ENCODE measurements around the gene MRTFB. TPM values are rescaled to one million over a fixed set of nuclear protein-coding genes. Genes with fewer than 3 reads are reported as not detected.

The MRTFB gene
- total RNA-seq, 1 experiment from 2014 or later, result 7.6 TPM

DNA sequence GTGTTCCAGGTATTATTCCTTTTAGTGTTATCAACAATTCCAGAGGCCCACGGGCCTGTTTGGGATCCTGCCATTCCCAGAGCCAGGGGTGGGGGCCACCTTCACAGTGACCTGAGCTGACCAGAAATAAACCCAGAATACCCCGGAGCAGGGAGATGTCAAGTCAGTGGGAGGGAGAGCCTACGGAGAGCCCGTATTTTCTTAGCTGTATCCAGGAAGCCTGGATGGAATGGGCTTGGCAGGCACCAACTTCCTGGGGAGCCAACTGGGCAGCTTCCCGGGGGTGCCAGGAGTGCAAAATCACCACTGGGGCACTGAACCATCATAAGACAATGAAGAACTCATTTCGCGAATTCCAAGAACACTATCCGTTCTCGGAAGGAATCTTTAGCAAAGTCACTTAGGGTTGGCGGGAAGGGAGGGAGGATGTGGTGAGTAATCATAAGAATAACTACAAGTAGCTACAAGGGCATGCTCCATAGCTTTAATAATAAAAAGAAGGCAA lies 13.2 kb upstream of the MRTFB start:
- in situ Hi-C loops (cut with HindIII; ENCODE audit: low pct_unique_long_range_greater_than_20kb, low sequenced_read_pairs), result no loop called here
- no peak for DNase-seq (ENCODE audit: low read depth, low spot score)

DNA sequence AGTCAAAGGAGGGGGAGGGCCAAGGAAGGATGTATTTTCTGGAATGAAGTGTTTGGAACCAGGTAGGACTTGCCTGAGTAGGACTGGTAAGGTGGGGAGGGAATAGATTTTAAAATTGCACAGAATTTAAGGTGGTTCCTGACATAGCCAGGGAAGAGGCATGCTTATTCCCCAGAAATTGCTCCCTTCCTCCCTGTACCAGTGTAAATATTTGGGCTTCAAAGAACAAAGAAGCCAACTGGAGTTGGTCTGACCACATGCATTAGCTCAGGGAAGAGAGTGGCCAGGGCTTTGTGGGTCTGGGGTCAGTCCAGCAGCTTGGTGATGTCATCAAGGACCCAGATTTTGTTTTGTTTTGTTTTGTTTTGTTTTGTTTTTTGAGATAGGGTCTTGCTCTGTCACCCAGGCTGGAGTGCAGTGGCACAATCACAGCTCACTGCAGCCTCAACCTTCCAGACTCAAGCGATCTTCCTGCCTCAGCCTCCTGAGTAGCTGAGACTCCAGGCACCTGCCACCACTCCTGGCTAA lies 9.3 kb upstream of the MRTFB start:
- no peak for DNase-seq (ENCODE audit: low read depth, low spot score)
- in situ Hi-C loops (cut with HindIII; ENCODE audit: low pct_unique_long_range_greater_than_20kb, low sequenced_read_pairs), result no loop called here

DNA sequence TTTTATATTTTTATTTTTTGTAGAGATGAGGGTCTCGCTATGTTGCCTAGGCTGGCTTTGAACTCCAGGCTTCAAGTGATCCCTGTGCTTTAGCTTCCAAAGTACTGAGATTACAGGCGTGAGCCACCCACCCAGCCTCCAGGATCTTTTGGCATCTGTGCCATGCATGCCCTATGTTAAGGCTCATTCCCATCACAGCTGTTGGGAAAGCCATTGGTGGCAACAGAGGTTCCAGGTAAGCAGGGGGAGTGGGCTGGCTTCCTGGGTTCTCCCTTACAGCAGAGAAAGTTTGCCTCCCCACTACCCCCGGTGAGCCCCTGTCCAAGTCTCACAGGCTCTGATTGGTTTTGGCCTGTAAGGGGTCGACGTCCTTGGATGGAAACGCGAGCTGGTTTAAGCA lies 8.9 kb upstream of the MRTFB start:
- no peak for DNase-seq (ENCODE audit: low read depth, low spot score)
- in situ Hi-C loops (cut with HindIII; ENCODE audit: low pct_unique_long_range_greater_than_20kb, low sequenced_read_pairs), result no loop called here

DNA sequence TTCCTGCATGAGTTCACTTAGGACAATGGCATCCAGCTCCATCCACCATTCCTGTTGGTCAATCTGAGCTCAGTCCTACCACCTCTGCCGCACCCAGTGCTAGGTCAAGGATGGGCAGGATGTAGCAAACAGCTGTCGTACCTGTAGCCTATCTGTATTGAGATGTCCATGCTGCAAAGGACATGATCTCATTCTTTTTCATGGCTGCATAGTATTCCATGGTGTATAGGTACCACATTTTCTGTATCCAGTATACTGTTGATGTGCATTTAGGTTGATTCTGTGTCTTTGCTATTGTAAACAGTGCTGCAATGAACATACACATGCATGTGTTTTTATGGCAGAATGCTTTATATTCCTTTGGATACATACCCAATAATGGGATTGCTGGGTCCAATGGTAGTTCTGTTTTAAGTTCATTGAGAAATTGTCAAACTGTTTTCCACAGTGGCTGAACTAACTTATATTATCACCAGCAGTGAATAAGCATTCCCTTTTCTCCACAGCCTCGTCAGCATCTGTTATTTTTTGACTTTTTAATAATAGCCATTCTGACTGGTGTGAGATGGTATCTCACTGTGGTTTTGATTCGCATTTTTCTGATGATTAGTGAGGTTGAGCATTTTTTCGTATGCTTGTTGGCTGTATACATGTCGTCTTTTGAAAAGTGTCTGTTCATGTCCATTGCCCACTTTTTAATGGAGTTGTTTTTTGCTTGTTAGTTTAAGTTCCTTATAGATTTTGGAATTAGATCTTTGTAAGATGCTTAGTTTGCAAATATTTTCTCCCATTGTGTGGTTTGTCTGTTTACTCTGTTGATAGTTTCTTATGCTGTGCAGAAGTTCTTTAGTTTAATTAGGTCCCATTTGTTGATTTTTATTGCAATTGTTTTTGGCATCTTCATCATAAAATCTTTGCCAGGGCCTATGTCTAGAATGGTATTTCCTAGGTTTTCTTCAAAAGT lies 7.2 kb upstream of the MRTFB start:
- DNase-seq (ENCODE audit: low read depth, low spot score), result no peak
- in situ Hi-C loops (cut with HindIII; ENCODE audit: low pct_unique_long_range_greater_than_20kb, low sequenced_read_pairs), result no loop called here

DNA sequence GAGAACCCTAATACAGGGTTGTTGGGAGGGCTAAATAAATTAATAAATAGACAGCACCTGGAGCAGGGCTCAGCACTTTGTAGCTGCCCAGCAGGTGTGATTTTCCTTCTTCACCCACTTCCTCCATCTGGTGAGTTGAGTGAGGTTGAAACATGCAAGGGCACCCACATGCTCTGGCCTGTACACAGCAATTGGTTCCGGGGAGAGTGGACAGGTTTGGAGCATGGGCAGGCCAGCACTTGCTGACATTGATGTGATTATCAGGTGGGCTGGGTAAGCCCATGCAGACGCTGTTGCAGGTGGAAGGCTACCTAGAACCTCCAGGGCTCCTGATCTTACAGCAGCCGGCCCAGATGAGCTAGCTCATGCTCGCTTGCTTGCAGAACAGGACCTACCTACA lies 1.3 kb upstream of the MRTFB start:
- in situ Hi-C loops (cut with HindIII; ENCODE audit: low pct_unique_long_range_greater_than_20kb, low sequenced_read_pairs), result no loop called here
- no peak for DNase-seq (ENCODE audit: low read depth, low spot score)

DNA sequence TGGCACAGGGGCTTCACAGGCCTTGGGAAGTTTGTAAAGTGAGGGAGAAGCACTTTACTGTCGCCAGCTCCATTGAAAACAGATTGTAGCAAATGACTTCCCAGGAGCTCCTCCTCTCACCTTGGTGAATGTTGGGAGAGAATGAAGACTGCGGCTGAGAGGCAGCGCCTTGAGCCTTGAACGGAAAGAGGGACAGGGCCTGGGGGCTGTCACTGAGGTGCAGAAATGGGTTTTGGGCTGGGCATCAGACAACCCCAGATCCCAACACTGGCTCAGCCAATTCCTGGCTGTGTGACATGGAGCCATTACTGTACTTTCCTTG lies 603 bp upstream of the MRTFB start:
- DNase-seq (ENCODE audit: low read depth, low spot score), result no peak
- in situ Hi-C loops (cut with HindIII; ENCODE audit: low pct_unique_long_range_greater_than_20kb, low sequenced_read_pairs), result no loop called here

DNA sequence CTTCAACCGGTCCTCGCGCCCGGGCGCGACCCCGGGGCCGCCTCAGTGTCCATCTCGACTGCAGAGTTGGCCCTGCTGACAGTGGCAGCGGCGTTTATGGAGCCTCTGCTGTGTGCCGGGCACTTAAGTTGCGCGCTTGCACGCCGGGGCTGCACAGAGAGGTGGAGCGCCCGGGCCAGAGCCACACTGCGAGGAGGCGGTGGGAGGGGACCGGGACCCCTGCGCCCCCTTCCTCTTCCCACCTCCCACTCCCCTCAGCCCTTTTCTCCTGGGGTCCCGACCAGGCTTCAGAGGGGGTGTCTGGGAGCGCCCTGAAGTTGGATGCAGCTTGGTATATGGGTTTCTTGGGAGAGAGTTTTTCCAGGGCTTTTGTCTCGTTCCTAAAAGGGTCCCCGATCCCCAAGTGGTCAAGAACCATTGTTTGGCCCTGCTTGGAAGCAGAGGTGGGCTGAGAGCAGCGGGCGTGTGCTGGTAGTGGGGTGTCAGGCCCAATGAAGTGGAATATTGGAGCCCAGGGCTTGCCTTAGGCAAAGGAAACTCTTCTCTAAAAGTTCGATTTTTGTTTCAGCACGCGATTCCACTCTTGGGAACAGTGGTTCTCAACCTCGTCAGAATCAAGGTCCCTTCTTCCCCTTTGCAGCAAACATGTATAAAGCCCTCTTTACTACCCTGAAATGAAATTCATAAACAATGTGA lies 605 bp downstream of the MRTFB start:
- in situ Hi-C loops (cut with HindIII; ENCODE audit: low pct_unique_long_range_greater_than_20kb, low sequenced_read_pairs), result no loop called here
- DNase-seq (ENCODE audit: low read depth, low spot score), result no peak

DNA sequence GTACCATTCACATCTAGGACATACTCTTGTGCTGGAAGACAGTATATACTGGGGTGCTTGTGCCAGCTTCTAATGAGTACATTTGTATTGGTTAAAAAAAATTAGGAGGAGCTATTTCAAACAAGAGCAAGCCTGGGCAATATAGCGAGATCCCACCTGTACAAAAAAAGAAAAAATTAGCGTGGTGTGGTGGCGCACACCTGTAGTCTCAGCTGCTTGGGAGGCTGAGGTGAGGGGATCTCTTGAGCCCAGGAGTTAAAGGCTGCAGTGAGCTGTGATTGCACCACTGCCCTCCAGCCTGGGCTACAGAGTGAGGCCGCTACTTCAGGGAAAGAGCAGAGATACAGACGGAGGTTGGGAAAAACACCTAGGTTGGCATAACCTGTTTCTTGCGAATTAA lies 1.2 kb downstream of the MRTFB start:
- no peak for DNase-seq (ENCODE audit: low read depth, low spot score)
- in situ Hi-C loops (cut with HindIII; ENCODE audit: low pct_unique_long_range_greater_than_20kb, low sequenced_read_pairs), result no loop called here

DNA sequence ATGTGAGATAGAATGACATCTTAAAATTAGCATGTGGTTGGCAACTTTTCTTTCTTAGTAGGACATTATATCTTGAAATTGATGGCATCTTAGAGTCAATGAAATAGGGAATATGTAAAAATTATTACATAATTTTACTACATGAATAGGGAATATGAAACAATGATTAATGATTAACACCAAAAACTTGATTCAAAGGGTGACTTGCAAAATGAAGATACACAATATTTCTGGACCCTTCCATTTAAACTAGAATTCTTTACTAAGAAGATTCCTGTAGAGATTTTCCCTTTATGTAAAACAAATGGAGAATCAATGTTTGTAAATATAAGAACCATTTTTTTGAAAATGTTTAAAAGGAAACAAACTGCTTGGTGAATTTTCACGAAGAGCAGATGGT lies 3.4 kb downstream of the MRTFB start:
- in situ Hi-C loops (cut with HindIII; ENCODE audit: low pct_unique_long_range_greater_than_20kb, low sequenced_read_pairs), result no loop called here
- no peak for DNase-seq (ENCODE audit: low read depth, low spot score)

DNA sequence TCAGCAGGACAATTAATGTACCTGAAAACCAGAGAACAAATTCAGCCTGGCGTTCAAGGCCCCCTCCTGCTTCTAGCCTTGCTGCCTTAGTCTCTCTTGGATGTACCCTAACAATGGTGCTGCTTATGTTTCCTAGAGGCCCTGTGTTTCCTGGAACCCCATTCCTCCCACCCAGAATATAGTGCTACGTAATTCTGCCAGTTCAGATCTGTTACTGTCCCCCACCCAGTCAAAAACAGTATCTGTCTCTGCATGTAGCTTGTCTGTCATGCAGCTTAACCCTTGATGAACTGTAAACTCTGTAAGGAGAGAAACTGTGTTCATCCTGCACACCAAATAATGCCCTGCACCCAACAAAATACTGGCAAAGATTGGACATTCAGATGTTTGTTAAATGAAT lies 6.8 kb downstream of the MRTFB start:
- no peak for DNase-seq (ENCODE audit: low read depth, low spot score)
- in situ Hi-C loops (cut with HindIII; ENCODE audit: low pct_unique_long_range_greater_than_20kb, low sequenced_read_pairs), result no loop called here

DNA sequence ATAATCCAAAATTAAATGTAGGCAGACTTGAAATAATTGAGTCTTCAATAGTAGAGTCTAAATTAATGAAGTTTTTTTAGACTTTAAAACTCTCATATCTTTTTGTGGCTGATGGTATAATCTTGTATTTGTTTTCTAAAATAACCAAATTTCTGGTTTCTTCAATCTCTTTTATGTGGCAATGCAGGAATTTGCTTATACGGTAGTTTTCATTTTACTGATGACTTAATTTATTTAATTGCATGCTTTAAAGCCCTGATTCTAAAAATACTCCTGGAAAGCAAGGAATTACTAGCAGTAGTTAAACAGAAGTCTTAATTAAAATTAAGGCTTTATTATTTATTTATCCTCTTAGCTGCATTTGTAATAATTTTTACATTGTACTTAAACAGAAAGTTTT lies 15.4 kb downstream of the MRTFB start:
- DNase-seq (ENCODE audit: low read depth, low spot score), result no peak
- in situ Hi-C loops (cut with HindIII; ENCODE audit: low pct_unique_long_range_greater_than_20kb, low sequenced_read_pairs), result no loop called here

DNA sequence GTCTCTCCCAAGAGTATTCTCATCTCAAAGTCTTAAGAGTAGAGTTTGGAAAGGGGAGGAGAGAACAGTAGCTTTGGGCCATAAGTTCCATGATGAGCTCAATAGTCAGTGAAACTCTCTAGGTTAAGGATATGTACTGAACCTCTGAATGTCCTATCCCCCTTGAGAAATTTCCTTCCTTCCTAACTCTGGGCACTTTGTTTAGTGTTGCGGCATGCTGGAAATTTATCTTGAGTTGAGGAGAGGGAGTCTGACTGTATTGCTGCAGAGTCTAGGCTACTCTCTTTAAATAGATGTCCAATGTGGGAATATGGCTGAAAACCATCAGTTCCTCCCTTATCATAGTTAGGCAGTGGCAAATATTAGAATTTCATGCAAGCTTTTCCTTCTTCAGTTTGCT lies 16.1 kb downstream of the MRTFB start:
- DNase-seq (ENCODE audit: low read depth, low spot score), result no peak
- in situ Hi-C loops (cut with HindIII; ENCODE audit: low pct_unique_long_range_greater_than_20kb, low sequenced_read_pairs), result no loop called here

DNA sequence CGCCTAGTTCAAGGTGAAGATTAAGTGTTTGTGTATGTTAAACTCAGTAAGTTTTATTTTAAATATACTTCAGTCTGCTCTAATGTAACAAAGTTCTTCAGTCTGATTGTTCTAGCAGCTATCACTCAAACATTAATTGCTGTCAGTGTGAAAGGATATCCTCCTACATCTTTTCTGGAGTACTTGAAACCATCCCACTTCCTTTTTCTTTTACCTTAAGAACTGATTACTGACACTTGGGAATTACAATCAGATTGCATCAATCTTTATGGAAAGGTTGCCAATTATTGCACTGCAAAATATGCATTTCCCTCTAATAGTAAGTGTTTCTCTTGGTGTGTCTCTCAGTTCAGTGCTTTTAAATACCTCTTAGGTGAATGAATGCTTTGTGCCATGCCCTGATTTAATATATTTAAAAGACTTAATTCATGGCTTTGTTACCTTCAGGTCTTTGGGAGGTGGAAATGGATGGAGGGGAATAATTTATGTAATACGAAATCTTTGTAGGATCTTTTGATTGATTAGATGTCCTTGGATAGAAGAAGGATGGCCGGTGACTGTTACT lies 16.6 kb downstream of the MRTFB start:
- in situ Hi-C loops (cut with HindIII; ENCODE audit: low pct_unique_long_range_greater_than_20kb, low sequenced_read_pairs), result no loop called here
- DNase-seq (ENCODE audit: low read depth, low spot score), result no peak

DNA sequence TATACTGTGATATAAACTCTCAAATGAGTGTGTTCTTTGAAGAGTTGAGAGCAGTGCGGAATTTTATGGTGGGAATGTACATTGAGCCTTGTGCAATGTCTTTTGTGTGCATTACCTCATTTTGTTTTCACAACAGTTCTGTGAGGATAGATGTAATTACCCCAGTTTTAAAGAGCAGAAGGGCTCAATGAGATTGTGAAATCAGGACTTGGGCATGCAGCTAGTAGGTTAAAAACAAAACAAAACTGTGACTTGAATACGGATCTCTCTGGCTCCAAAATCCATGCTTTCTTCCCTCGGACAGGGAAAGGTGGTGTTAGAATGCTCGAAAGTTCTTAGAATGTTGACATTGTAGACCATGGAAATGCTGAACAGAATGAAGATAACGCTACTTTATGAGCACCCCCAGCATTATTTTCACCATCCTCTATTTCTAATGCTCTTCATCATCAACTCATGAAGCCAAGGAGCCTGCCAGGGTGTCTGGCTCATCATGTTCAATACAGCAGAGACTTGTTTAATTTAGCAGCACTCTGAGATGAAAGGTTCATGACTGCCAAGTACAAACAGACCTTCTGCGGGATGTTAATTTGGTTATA lies 17.1 kb downstream of the MRTFB start:
- DNase-seq (ENCODE audit: low read depth, low spot score), result no peak
- in situ Hi-C loops (cut with HindIII; ENCODE audit: low pct_unique_long_range_greater_than_20kb, low sequenced_read_pairs), result no loop called here

DNA sequence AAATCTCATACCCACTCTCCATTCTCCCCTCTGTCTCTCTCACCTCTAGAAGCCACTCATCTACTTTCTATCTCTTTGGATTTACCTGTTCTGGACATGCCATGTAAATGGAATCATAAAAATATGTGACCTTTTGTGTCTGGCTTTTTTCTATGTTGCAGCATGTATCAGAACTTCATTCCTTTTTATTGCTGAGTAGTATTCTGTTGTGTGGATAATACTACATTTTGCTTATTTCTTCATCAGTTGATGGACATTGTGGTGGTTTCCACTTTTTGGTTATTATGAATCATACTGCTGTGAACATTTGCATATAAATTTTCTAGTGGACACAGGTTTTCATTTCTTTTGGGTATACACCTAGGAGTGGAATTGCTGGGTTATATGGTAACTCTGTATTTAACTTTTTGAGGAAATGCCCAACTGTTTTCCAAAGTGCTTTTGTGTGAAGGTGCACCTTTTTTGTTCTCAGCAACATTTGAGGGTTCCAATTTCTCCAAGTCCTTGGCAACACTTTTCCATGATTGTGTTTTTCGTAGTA lies 18.2 kb downstream of the MRTFB start:
- in situ Hi-C loops (cut with HindIII; ENCODE audit: low pct_unique_long_range_greater_than_20kb, low sequenced_read_pairs), result no loop called here
- DNase-seq (ENCODE audit: low read depth, low spot score), result no peak

DNA sequence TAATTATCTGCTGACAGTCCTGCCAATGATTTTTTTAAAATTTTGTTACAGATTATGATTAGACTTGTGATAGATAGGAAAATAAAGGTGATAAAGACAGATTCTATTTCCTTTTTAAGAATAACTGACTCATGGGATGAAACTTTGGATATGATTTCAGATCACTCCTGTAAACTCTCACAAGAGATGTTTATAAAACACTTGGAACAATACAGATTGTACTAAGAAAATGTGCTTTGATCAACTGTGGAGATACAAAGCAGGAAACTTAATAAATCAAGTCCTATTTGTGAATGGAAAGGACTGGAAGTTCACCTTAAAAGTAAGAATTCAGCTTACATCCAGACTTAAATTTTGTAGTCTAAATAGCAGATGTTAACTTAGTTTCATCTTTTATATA lies 21.4 kb downstream of the MRTFB start:
- in situ Hi-C loops (cut with HindIII; ENCODE audit: low pct_unique_long_range_greater_than_20kb, low sequenced_read_pairs), result no loop called here
- no peak for DNase-seq (ENCODE audit: low read depth, low spot score)

DNA sequence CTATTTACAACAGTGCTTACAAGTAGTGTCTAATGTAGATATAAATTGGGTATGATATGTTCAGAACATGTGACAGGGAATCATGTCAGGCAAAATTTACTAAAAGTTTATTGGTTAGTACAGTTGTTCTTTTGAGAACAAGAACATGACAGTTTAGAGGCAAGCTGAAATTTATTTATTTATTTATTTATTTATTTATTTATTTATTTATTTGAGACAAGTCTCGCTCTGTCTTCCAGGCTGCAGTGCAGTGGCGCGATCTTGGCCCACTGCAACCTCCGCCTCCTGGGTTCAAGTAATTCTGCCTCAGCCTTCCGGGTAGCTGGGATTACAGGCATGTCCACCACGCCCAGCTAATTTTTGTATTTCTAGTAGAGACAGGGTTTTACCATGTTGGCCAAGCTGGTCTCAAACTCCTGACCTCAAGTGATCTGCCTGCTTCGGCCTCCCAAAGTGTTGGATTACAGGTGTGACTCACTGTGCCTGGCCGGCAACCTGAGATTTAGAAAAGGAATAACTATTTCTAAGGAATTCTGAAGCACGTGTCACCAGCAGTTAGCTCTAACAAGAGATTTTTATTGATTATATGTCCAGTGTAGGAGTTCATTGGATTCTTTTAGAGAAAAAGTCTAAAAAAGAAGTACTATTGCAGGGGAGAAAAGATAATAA lies 24.9 kb downstream of the MRTFB start:
- DNase-seq (ENCODE audit: low read depth, low spot score), result no peak
- in situ Hi-C loops (cut with HindIII; ENCODE audit: low pct_unique_long_range_greater_than_20kb, low sequenced_read_pairs), result no loop called here

Measured in SK-MEL-5 (cell line).